ENCODE measurements around the gene EPN2. TPM values are rescaled to one million over a fixed set of nuclear protein-coding genes. Genes with fewer than 3 reads are reported as not detected.

Gene EPN2
- polyA plus RNA-seq, 1 donor (not counting 4 experiments of a cell fraction or from before 2014, with no cell fraction given): 30.2 TPM

DNA sequence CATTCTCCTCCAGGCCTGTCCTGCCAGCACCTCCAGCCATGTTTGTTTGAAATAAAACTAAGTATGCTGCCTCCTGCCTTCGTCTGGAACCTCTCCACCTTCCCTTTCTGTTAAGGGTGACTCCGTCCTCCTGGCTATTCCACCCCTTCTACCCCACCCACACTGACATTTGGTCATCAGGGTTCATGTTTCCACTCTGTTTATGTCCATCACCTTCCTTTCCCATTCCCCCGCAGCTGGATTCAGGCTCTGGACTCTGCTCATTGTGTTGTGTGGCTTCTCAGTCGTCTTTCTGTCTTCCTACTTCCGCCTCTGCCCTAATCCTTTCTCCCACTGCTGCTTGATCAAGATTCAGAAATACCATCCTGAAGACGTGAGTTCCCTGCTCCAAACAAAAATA lies 28.6 kb downstream of the EPN2 start:
- no peak for TF ChIP-seq CTCF (optimal IDR thresholded peaks at IDR 0.05 in 1 of 3, IDR thresholded peaks at IDR 0.05 in 1 of 3, conservative IDR thresholded peaks at IDR 0.05 in 1 of 3; ENCODE audit: extremely low read depth in 1 of 3, insufficient read depth in 2 of 3, low read length in 3 of 3)
- TF ChIP-seq EZH2 (IDR thresholded peaks at IDR 0.05; ENCODE audit: low read length): no peak
- no peak for DNase-seq (ENCODE audit: low read depth, low spot score)

GRCh38 chr17:19268611-19269010 lies 31.4 kb downstream of the EPN2 start:
- dilution Hi-C loops (cut with MboI; ENCODE audit: extremely low pct_ligation_motif_present, low sequenced_read_pairs): no loop called here
- Histone ChIP-seq H3K9ac (ENCODE audit: control insufficient read depth, extremely low read depth, insufficient read depth, low read length) (no peak overlapping the region), H3K27ac (ENCODE audit: control insufficient read depth, insufficient read depth, low read length) (no peak overlapping the region), H3K79me2 (ENCODE audit: control insufficient read depth, insufficient read depth, low read length) (peaks cover 42% of the 10 kb centered on the region), H3K4me2 (ENCODE audit: control insufficient read depth, extremely low read depth, insufficient read depth, low read depth, low read length) (no peak overlapping the region), H4K20me1 (ENCODE audit: control insufficient read depth, extremely low read depth, insufficient read depth, low read length) (peaks cover 14% of the 10 kb centered on the region), H3K27me3 (ENCODE audit: control insufficient read depth, extremely low read depth, insufficient read depth, low read length) (no peaks in the 10 kb centered on the region), H3K9me1 (ENCODE audit: control insufficient read depth, extremely low read depth, insufficient read depth, low read length) (peaks cover 2% of the 10 kb centered on the region), H2AFZ (ENCODE audit: control insufficient read depth, low read length) (no peak overlapping the region), H3K4me3 (ENCODE audit: control insufficient read depth in 2 of 3, extremely low read depth in 1 of 3, insufficient read depth in 2 of 3, low read depth in 1 of 3, low read length in 3 of 3) (no peak overlapping the region), H3K9me3 (ENCODE audit: control insufficient read depth, low read depth, low read length) (no peaks in the 10 kb centered on the region), H3K36me3 (ENCODE audit: control insufficient read depth in 2 of 2, extremely low read depth in 1 of 2, insufficient read depth in 2 of 2, low read length in 2 of 2) (peaks cover 3 to 8% of the 10 kb centered on the region in 2 experiments), H3K4me1 (ENCODE audit: control insufficient read depth, extremely low read depth, insufficient read depth, low read length) (peaks cover 7% of the 10 kb centered on the region)
- FAIRE-seq (no peak), DNase-seq (ENCODE audit: low read depth, low spot score) (no peak)
- TF ChIP-seq CTCF (optimal IDR thresholded peaks at IDR 0.05 in 1 of 3, IDR thresholded peaks at IDR 0.05 in 1 of 3, conservative IDR thresholded peaks at IDR 0.05 in 1 of 3; ENCODE audit: extremely low read depth in 1 of 3, insufficient read depth in 2 of 3, low read length in 3 of 3) (no peak), EZH2 (IDR thresholded peaks at IDR 0.05; ENCODE audit: low read length) (no peak)

More for the DNA sequence above, 28.6 kb downstream of the EPN2 start:
- Histone ChIP-seq H3K9me1 (ENCODE audit: control insufficient read depth, extremely low read depth, insufficient read depth, low read length) (peaks cover 4% of the 10 kb centered on the region), H3K27me3 (ENCODE audit: control insufficient read depth, extremely low read depth, insufficient read depth, low read length) (no peaks in the 10 kb centered on the region), H2AFZ (ENCODE audit: control insufficient read depth, low read length) (no peak overlapping the region), H3K4me3 (ENCODE audit: control insufficient read depth in 2 of 3, extremely low read depth in 1 of 3, insufficient read depth in 2 of 3, low read depth in 1 of 3, low read length in 3 of 3) (no peak overlapping the region), H3K4me2 (ENCODE audit: control insufficient read depth, extremely low read depth, insufficient read depth, low read depth, low read length) (no peak overlapping the region), H3K9ac (ENCODE audit: control insufficient read depth, extremely low read depth, insufficient read depth, low read length) (no peak overlapping the region), H3K4me1 (ENCODE audit: control insufficient read depth, extremely low read depth, insufficient read depth, low read length) (peaks cover 28% of the 10 kb centered on the region), H4K20me1 (ENCODE audit: control insufficient read depth, extremely low read depth, insufficient read depth, low read length) (peaks cover 14% of the 10 kb centered on the region), H3K27ac (ENCODE audit: control insufficient read depth, insufficient read depth, low read length) (no peak overlapping the region), H3K36me3 (ENCODE audit: control insufficient read depth in 2 of 2, extremely low read depth in 1 of 2, insufficient read depth in 2 of 2, low read length in 2 of 2) (peaks cover 3 to 5% of the 10 kb centered on the region in 2 experiments), H3K79me2 (ENCODE audit: control insufficient read depth, insufficient read depth, low read length) (peaks cover 43% of the 10 kb centered on the region), H3K9me3 (ENCODE audit: control insufficient read depth, low read depth, low read length) (no peaks in the 10 kb centered on the region)
- dilution Hi-C loops (cut with MboI; ENCODE audit: extremely low pct_ligation_motif_present, low sequenced_read_pairs): no loop called here
- FAIRE-seq: no peak

Data from keratinocyte (primary cell).